IPS DF 4.7 (cell line): Measurements from ENCODE around the gene GARIN5A.

Source experiments
- DNase-seq: peaks from one replicate; pipeline ENCODE4 v3.0.0-alpha.2; 2013; ENCODE audit warnings: low spot score; ENCODE audit errors: extremely low read depth

GARIN5A gene

DNA sequence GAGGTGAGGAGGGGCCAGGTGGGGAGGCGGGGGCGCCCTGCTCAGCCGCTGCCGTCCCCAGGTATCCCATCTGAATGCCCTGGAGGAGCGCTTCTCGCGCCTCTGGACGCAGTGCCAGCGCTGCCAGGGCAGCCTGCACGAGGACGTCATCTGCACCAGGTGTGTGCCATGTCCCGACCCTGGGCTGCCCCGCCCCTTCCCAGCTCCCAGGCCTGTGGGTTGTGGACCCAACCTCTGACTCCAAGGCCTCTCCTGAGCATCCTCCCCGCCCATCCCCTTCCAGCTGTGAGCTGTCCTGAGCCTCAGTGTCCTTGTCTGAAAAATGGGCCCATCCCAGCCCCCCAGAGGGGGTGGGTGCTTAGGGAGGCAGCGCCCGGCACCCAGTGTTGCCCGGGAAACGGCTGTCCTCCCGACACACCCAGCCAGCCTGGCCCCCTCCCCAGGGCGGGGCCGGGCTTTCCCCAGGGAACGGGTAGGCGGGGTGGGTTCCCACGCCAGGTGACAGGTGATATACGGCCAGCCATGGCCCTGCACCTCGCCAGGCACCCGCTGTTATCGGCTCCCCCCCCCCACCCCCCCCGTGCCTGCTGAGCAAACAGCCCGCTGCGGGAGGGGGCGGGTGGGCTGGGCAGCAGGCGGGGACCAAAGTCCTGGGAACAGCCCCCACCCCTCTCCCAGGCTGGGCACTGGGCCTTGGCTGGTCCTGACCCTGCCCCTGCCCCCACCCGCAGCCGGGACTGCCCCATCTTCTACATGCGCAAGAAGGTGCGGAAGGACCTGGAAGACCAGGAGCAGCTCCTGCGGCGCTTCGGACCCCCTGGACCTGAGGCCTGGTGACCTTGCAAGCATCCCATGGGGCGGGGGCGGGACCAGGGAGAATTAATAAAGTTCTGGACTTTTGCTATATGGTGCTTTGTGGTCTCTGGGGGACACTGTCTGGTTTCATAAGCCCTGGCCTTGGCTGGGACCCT, 59.3 kb downstream of the GARIN5A start:
- DNase-seq, result no peak
